Liver (tissue), 9 donors: Measurements from ENCODE around the gene LCP2. TPM values are rescaled to one million over a fixed set of nuclear protein-coding genes. Genes with fewer than 3 reads are reported as not detected.

Experiments used
- DNase-seq: peaks from one replicate; pipeline ENCODE4 v3.0.0-alpha.2; 2017; ENCODE audit warnings: low spot score
- H3K27ac ChIP-seq, 2 donors: one replicate each; pipeline ENCODE4 v1.7.0; 2013; ENCODE audit warnings: inconsistent platforms in 2 of 2, low read length in 2 of 2, control low read depth in 1 of 2, low read depth in 1 of 2, mild to moderate bottlenecking in 1 of 2
- H3K27me3 ChIP-seq, 4 donors: one replicate each; pipeline versions ENCODE4 v1.6.1 to v1.7.0; 2013; ENCODE audit warnings: low read length in 3 of 4, inconsistent platforms in 1 of 4, mild to moderate bottlenecking in 1 of 4, moderate library complexity in 1 of 4; ENCODE audit not compliant: control insufficient read depth in 4 of 4, insufficient read depth in 4 of 4
- H3K36me3 ChIP-seq, 4 donors: one replicate each; pipeline versions ENCODE4 v1.6.1 to v1.7.0; 2013; ENCODE audit warnings: low read length in 3 of 4, mild to moderate bottlenecking in 3 of 4, low read depth in 1 of 4, moderate library complexity in 1 of 4; ENCODE audit not compliant: control insufficient read depth in 4 of 4, insufficient read depth in 3 of 4
- H3K4me1 ChIP-seq, 4 donors: one replicate each; pipeline versions ENCODE4 v1.6.1 to v1.7.0; 2013; ENCODE audit warnings: low read length in 3 of 4, mild to moderate bottlenecking in 3 of 4, moderate library complexity in 1 of 4; ENCODE audit not compliant: control insufficient read depth in 4 of 4, insufficient read depth in 4 of 4
- H3K4me3 ChIP-seq, 3 donors: one replicate each; pipeline versions ENCODE4 v1.6.1 to v1.7.0; 2013; ENCODE audit warnings: low read length in 3 of 3, control low read depth in 1 of 3, low read depth in 1 of 3, mild to moderate bottlenecking in 1 of 3
- H3K9ac ChIP-seq, 2 donors: one replicate each; pipeline ENCODE4 v1.7.0; 2013; ENCODE audit warnings: low read length in 2 of 2, mild to moderate bottlenecking in 2 of 2, moderate library complexity in 2 of 2, control low read depth in 1 of 2, low read depth in 1 of 2
- H3K9me3 ChIP-seq, 4 donors: one replicate each; pipeline versions ENCODE4 v1.6.1 to v1.7.0; 2013; ENCODE audit warnings: low read length in 3 of 4; ENCODE audit not compliant: control insufficient read depth in 4 of 4
- ATF3 ChIP-seq: IDR thresholded peaks from 2 replicates; pipeline ENCODE4 v1.6.1; 2016; ENCODE audit warnings: antibody characterized with exemption
- CTCF ChIP-seq: fragments of 150-350 bp; IDR thresholded peaks from 2 replicates; pipeline ENCODE4 v1.5.1; 2017; ENCODE audit warnings: improper control_type of control experiment, low read depth, low read length; ENCODE audit not compliant: missing input control
- EGR1 ChIP-seq, 2 donors: IDR thresholded peaks; 2 replicates each; pipeline ENCODE4 v1.6.1; 2016 to 2018; ENCODE audit warnings: antibody characterized with exemption in 2 of 2, low read depth in 2 of 2
- FOXA1 ChIP-seq: IDR thresholded peaks from 2 replicates; pipeline ENCODE4 v1.6.1; 2016; ENCODE audit warnings: antibody characterized with exemption
- FOXA2 ChIP-seq: IDR thresholded peaks from 2 replicates; pipeline ENCODE4 v1.6.1; 2016; ENCODE audit warnings: antibody characterized with exemption
- GABPA ChIP-seq, 2 donors: IDR thresholded peaks in 1 of 2; conservative IDR thresholded peaks in 1 of 2; 2 replicates each; pipeline ENCODE4 v1.6.1; 2016; ENCODE audit warnings: antibody characterized with exemption in 2 of 2, mild to moderate bottlenecking in 1 of 2, moderate library complexity in 1 of 2
- HNF4A ChIP-seq, 2 donors: conservative IDR thresholded peaks; 2 replicates each; pipeline ENCODE4 v1.6.1; 2016; ENCODE audit warnings: antibody characterized with exemption in 2 of 2, mild to moderate bottlenecking in 2 of 2
- HNF4G ChIP-seq: IDR thresholded peaks from 2 replicates; pipeline ENCODE4 v1.6.1; 2016; ENCODE audit warnings: antibody characterized with exemption
- JUND ChIP-seq, 2 donors: IDR thresholded peaks; 2 replicates each; pipeline ENCODE4 v1.6.1; 2016; ENCODE audit warnings: antibody characterized with exemption in 2 of 2
- MAX ChIP-seq: IDR thresholded peaks from 2 replicates; pipeline ENCODE4 v1.6.1; 2016; ENCODE audit warnings: antibody characterized with exemption
- NR2F2 ChIP-seq: IDR thresholded peaks from 2 replicates; pipeline ENCODE4 v1.6.1; 2016; ENCODE audit warnings: antibody characterized with exemption
- RAD21 ChIP-seq, 2 donors: IDR thresholded peaks; 2 replicates each; pipeline ENCODE4 v1.6.1; 2016; ENCODE audit warnings: antibody characterized with exemption in 2 of 2, mild to moderate bottlenecking in 2 of 2
- REST ChIP-seq: IDR thresholded peaks from 2 replicates; pipeline ENCODE4 v1.6.1; 2016; ENCODE audit warnings: antibody characterized with exemption, mild to moderate bottlenecking
- RXRA ChIP-seq, 2 donors: IDR thresholded peaks; 2 replicates each; pipeline ENCODE4 v1.6.1; 2017 to 2018; ENCODE audit warnings: antibody characterized with exemption in 2 of 2, mild to moderate bottlenecking in 1 of 2
- SP1 ChIP-seq: IDR thresholded peaks from 2 replicates; pipeline ENCODE4 v1.6.1; 2018; ENCODE audit warnings: antibody characterized with exemption, mild to moderate bottlenecking
- TAF1 ChIP-seq: conservative IDR thresholded peaks from 2 replicates; pipeline ENCODE4 v1.6.1; 2016; ENCODE audit warnings: antibody characterized with exemption, mild to moderate bottlenecking
- YY1 ChIP-seq: IDR thresholded peaks from 2 replicates; pipeline ENCODE4 v1.6.1; 2016; ENCODE audit warnings: antibody characterized with exemption, mild to moderate bottlenecking
- ZBTB33 ChIP-seq: IDR thresholded peaks from 2 replicates; pipeline ENCODE4 v1.6.1; 2016; ENCODE audit warnings: antibody characterized with exemption
- WGBS: extraction: QIAGEN DNeasy Blood & Tissue Kit; methylation state at CpG from one replicate; pipeline ENCODE4 v1.1.7; 2013; 5-methylcytosine and 5-hydroxymethylcytosine counted together
- polyA plus RNA-seq, 2 donors: library from polyadenylated mRNA; stranded (reverse) in 1 of 2; unstranded in 1 of 2; fragments of 200-250 nt in 1 of 2; fragments of >200 nt in 1 of 2; fragmentation: Nextera tagmentation in 1 of 2; extraction: Ambion mirVana in 1 of 2; gene quantifications; one replicate each; pipeline versions ENCODE4 v1.2.1 to v1.2.3, GENCODE V29; 2013 to 2015
- total RNA-seq, 2 donors: library from RNA; depleted of rRNA; stranded (reverse); fragments of >200 nt; gene quantifications; one replicate each; pipeline ENCODE4 v1.2.3, GENCODE V29; 2014
- donor health status: healthy.
- donor health status: healthy.
- donor health status: healthy.
- donor health status: healthy.
- donor health status: healthy.

Gene LCP2
- total and polyA plus RNA-seq, 4 donors, result 3.6 to 16.3 (median 6.7) TPM

GRCh38 chr5:170254056-170254455 lies 43.5 kb downstream of the LCP2 start:
- Histone ChIP-seq H3K4me1 (no peaks in the 10 kb centered on the region), H3K27me3 (peaks cover 0 to 6% (median 2%) of the 10 kb centered on the region in 4 donors), H3K4me3 (no peak overlapping the region), H3K9me3 (peaks cover 0 to 2% (median 0%) of the 10 kb centered on the region in 4 donors), H3K27ac (no peak overlapping the region), H3K9ac (no peak overlapping the region), H3K36me3 (peaks cover 4 to 39% (median 19%) of the 10 kb centered on the region in 4 donors)
- DNase-seq, result no peak
- 59% methylated on average over 8 of the region's 8 CpGs for WGBS
- no peak for TF ChIP-seq SP1
- TF ChIP-seq YY1, result no peak
- no peak for TF ChIP-seq MAX
- no peak for TF ChIP-seq ZBTB33
- no peak for TF ChIP-seq GABPA (IDR thresholded peaks at IDR 0.05 in 1 of 2, conservative IDR thresholded peaks at IDR 0.05 in 1 of 2)
- TF ChIP-seq RAD21 (IDR thresholded peaks at IDR 0.05), result no peak
- TF ChIP-seq CTCF, result no peak
- TF ChIP-seq RXRA (IDR thresholded peaks at IDR 0.05), result no peak
- TF ChIP-seq FOXA1, result no peak
- no peak for TF ChIP-seq TAF1
- no peak for TF ChIP-seq JUND (IDR thresholded peaks at IDR 0.05)
- no peak for TF ChIP-seq EGR1 (IDR thresholded peaks at IDR 0.05; ENCODE audit: low read depth in 2 of 2)
- TF ChIP-seq FOXA2, result no peak
- TF ChIP-seq HNF4A (conservative IDR thresholded peaks at IDR 0.05), result no peak
- TF ChIP-seq NR2F2, result no peak

- no peak for DNase-seq
- Histone ChIP-seq H3K9me3 (peaks cover 0 to 2% (median 0%) of the 10 kb centered on the region in 4 donors), H3K4me1 (peaks cover 0 to 3% (median 0%) of the 10 kb centered on the region in 4 donors), H3K4me3 (no peak overlapping the region), H3K27me3 (peaks cover 0 to 6% (median 2%) of the 10 kb centered on the region in 4 donors), H3K9ac (no peak overlapping the region), H3K36me3 (peaks cover 4 to 36% (median 19%) of the 10 kb centered on the region in 4 donors), H3K27ac (no peak overlapping the region)
- 49% methylated on average over 9 of the region's 9 CpGs for WGBS
- TF ChIP-seq SP1 (no peak), ZBTB33 (no peak), FOXA1 (no peak), HNF4G (no peak), REST (no peak), CTCF (no peak), RAD21 (IDR thresholded peaks at IDR 0.05) (no peak), TAF1 (no peak), NR2F2 (no peak), EGR1 (IDR thresholded peaks at IDR 0.05; ENCODE audit: low read depth in 2 of 2) (no peak), GABPA (IDR thresholded peaks at IDR 0.05 in 1 of 2, conservative IDR thresholded peaks at IDR 0.05 in 1 of 2) (no peak), MAX (no peak), HNF4A (conservative IDR thresholded peaks at IDR 0.05) (no peak), YY1 (no peak), FOXA2 (no peak), ATF3 (no peak)
Measured at GRCh38 chr5:170252720-170253350, 44.7 kb downstream of the LCP2 start.
